CD4-positive, alpha-beta T cell treated with Interleukin-4 for 1 hour (primary cell): ENCODE data around the gene STXBP6.

Experiments used
- DNase-seq, 2 donors: peaks; one replicate each; pipeline ENCODE4 v3.0.0-alpha.2; 2020 to 2022

STXBP6 gene

GRCh38 chr14:25011095-25011494 lies 38.9 kb downstream of the STXBP6 start:
- DNase-seq = no peak

- DNase-seq = no peak
Measured at GRCh38 chr14:25010471-25010870, 39.5 kb downstream of the STXBP6 start.

GRCh38 chr14:25009891-25010290 lies 40.1 kb downstream of the STXBP6 start:
- DNase-seq = no peak

GRCh38 chr14:25007832-25008231 lies 42.1 kb downstream of the STXBP6 start:
- DNase-seq = no peak

- no peak for DNase-seq
Measured at GRCh38 chr14:25006961-25007795, 42.8 kb downstream of the STXBP6 start.

- DNase-seq = no peak
Measured at GRCh38 chr14:25006031-25006430, 43.9 kb downstream of the STXBP6 start.

GRCh38 chr14:25004389-25004809 lies 45.5 kb downstream of the STXBP6 start:
- no peak for DNase-seq

- DNase-seq = no peak
Measured at GRCh38 chr14:25003537-25003936, 46.4 kb downstream of the STXBP6 start.

GRCh38 chr14:25001601-25002000 lies 48.3 kb downstream of the STXBP6 start:
- no peak for DNase-seq

- no peak for DNase-seq
Measured at GRCh38 chr14:25001156-25001555, 48.8 kb downstream of the STXBP6 start.

GRCh38 chr14:24999157-24999556 lies 50.8 kb downstream of the STXBP6 start:
- no peak for DNase-seq

GRCh38 chr14:24996930-24997725 lies 52.8 kb downstream of the STXBP6 start:
- DNase-seq = no peak

- DNase-seq = no peak
Measured at GRCh38 chr14:24995016-24995415, 54.9 kb downstream of the STXBP6 start.

GRCh38 chr14:24993631-24994030 lies 56.3 kb downstream of the STXBP6 start:
- DNase-seq = no peak

- no peak for DNase-seq
Measured at GRCh38 chr14:24992624-24993360, 57.2 kb downstream of the STXBP6 start.

GRCh38 chr14:24991821-24992220 lies 58.1 kb downstream of the STXBP6 start:
- no peak for DNase-seq

GRCh38 chr14:24991288-24991687 lies 58.7 kb downstream of the STXBP6 start:
- no peak for DNase-seq

GRCh38 chr14:24990773-24991172 lies 59.2 kb downstream of the STXBP6 start:
- no peak for DNase-seq

GRCh38 chr14:24990050-24990449 lies 59.9 kb downstream of the STXBP6 start:
- DNase-seq = no peak

GRCh38 chr14:24988760-24989159 lies 61.2 kb downstream of the STXBP6 start:
- no peak for DNase-seq

- no peak for DNase-seq
Measured at GRCh38 chr14:24986206-24986893, 63.6 kb downstream of the STXBP6 start.

- no peak for DNase-seq
Measured at GRCh38 chr14:24984846-24985589, 64.9 kb downstream of the STXBP6 start.
